COR-L47 (cell line): ENCODE data around the gene L3HYPDH.

Experiments
- DNase-seq: peaks from one replicate; lab custom pipeline; 2025; lab: John Stamatoyannopoulos, UW

The L3HYPDH gene

GRCh38 chr14:59427653-59428580, 56.3 kb downstream of the L3HYPDH start:
- no peak for DNase-seq

GRCh38 chr14:59425322-59425935, 58.8 kb downstream of the L3HYPDH start:
- no peak for DNase-seq

DNA sequence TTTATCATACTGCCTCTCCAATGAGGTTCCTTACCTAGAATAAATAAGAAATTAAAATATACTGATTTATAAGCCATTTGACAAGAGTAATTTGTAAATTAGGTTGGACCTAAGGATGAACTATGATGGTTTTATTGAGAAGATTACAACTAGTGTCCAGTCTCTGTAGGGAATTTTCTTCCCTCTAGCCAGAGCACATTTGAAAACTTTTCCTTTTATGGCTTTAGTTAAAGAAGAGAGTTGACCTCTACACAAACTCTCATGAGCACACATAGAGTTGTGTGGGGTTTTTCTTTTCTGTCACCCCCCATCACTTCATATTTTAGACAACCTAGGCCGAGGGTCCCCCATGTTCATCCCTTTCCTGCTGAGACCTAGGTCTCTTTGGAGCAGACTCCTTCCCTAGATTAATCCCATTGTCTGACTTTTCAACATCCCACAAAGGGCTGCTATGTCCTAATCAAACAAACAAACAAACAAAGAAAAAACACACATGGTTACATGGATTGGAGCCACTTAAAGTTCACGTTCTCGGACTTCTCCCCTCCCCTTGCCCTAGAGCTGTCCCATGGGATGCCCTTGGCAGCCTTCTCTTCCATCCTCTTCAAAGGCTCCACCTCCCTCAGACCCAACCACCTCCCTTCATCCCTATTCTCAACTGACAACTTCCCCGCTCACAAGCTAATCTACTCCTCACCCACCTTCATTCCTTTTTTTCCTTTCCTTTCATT, 59.7 kb downstream of the L3HYPDH start:
- no peak for DNase-seq
